K562 (cell line): Measurements from ENCODE around the gene TTC9C. TPM values are rescaled to one million over a fixed set of nuclear protein-coding genes. Genes with fewer than 3 reads are reported as not detected.

Experiments used
- BCLAF1 ChIP-seq, 2 experiments: fragments of 450-650 bp in 1 of 2; IDR thresholded peaks; 2 replicates each; pipeline ENCODE4 v1.6.1; 2011 to 2017; ENCODE audit warnings: low read depth in 2 of 2, antibody characterized with exemption in 1 of 2, borderline replicate concordance in 1 of 2, low read length in 1 of 2, mild to moderate bottlenecking in 1 of 2, mixed read lengths in 1 of 2; ENCODE audit not compliant: control insufficient read depth in 1 of 2
- CHCHD3 ChIP-seq: fragments of 250-450 bp; sonication (Bioruptor Pico); IDR thresholded peaks from 2 replicates; pipeline ENCODE4 v2.1.2; 2022; ENCODE audit warnings: mild to moderate bottlenecking
- CREB3 ChIP-seq: fragments of 450-650 bp; conservative IDR thresholded peaks from 2 replicates; pipeline ENCODE4 v1.6.1; 2016; ENCODE audit warnings: missing genetic modification characterization, low read depth, mild to moderate bottlenecking, missing compliant biosample characterization, moderate library complexity
- ESRRA ChIP-seq: fragments of 450-650 bp; IDR thresholded peaks from 2 replicates; pipeline ENCODE4 v1.6.1; 2014; ENCODE audit warnings: low read depth, mild to moderate bottlenecking, moderate library complexity, borderline replicate concordance
- ETV6 ChIP-seq, 3 experiments: fragments of 150-350 bp in 1 of 3; sonication (generic) in 1 of 3; formaldehyde crosslinking in 1 of 3; IDR thresholded peaks; 2 replicates each; pipeline versions ENCODE4 v1.6.1 to v1.8.0; 2014 to 2022; ENCODE audit warnings: borderline replicate concordance in 2 of 3, low read depth in 2 of 3, antibody characterized with exemption in 1 of 3, low read length in 1 of 3, mild to moderate bottlenecking in 1 of 3, missing genetic modification reagents in 1 of 3
- KDM2B ChIP-seq: fragments of 250-450 bp; sonication (Bioruptor Pico); IDR thresholded peaks from 2 replicates; pipeline ENCODE4 v1.8.0; 2021; ENCODE audit warnings: mild to moderate bottlenecking, moderate library complexity
- LARP7 ChIP-seq: fragments of 450-650 bp; IDR thresholded peaks from 2 replicates; pipeline ENCODE4 v1.6.1; 2016
- MYNN ChIP-seq, 2 experiments: sonication (generic); formaldehyde crosslinking in 1 of 2; IDR thresholded peaks; 2 replicates each; pipeline versions ENCODE4 v1.5.0 to v1.6.1; 2016 to 2020; ENCODE audit warnings: antibody characterized with exemption in 1 of 2, missing genetic modification reagents in 1 of 2
- NCOR1 ChIP-seq: fragments of 450-650 bp; IDR thresholded peaks from 2 replicates; pipeline ENCODE4 v1.6.1; 2016; ENCODE audit warnings: mild to moderate bottlenecking, moderate library complexity
- NRF1 ChIP-seq, 2 experiments: fragments of 450-650 bp; IDR thresholded peaks in 1 of 2; conservative IDR thresholded peaks in 1 of 2; 2 replicates each; pipeline ENCODE4 v1.6.1; 2014; ENCODE audit warnings: mild to moderate bottlenecking in 2 of 2
- PHB ChIP-seq: fragments of 250-450 bp; sonication (Bioruptor Pico); IDR thresholded peaks from 2 replicates; pipeline ENCODE4 v1.5.0; 2021
- PRMT5 ChIP-seq: sonication (generic); formaldehyde crosslinking; IDR thresholded peaks from 2 replicates; pipeline ENCODE4 v1.5.0; 2020; ENCODE audit warnings: missing genetic modification reagents
- SIX5 ChIP-seq, 2 experiments: IDR thresholded peaks; 2 replicates each; pipeline ENCODE4 v1.6.1; 2011; ENCODE audit warnings: low read length in 2 of 2, borderline replicate concordance in 1 of 2, low read depth in 1 of 2, mild to moderate bottlenecking in 1 of 2, moderate library complexity in 1 of 2; ENCODE audit not compliant: insufficient read depth in 1 of 2
- THRA ChIP-seq: fragments of 450-650 bp; IDR thresholded peaks from 2 replicates; pipeline ENCODE4 v1.6.1; 2017; ENCODE audit warnings: mild to moderate bottlenecking, moderate library complexity
- ZHX1 ChIP-seq: fragments of 150-350 bp; conservative IDR thresholded peaks from 2 replicates; pipeline ENCODE4 v1.6.1; 2014; ENCODE audit warnings: low read length
- ZNF589 ChIP-seq: fragments of 200-800 bp; sonication (Bioruptor generic); IDR thresholded peaks from 2 replicates; pipeline ENCODE4 v1.6.1; 2016; ENCODE audit warnings: low read depth, missing genetic modification characterization, missing compliant biosample characterization
- ZNF766 ChIP-seq: fragments of 200-800 bp; sonication (Bioruptor generic); conservative IDR thresholded peaks from 2 replicates; pipeline ENCODE4 v1.6.1; 2016; ENCODE audit warnings: missing genetic modification characterization, missing compliant biosample characterization
- polyA plus RNA-seq, 8 experiments: library from polyadenylated mRNA; depleted of rRNA in 4 of 8; stranded (reverse) in 5 of 8; unstranded in 3 of 8; fragments of >200 nt; fragmentation: Nextera tagmentation in 2 of 8; fragmentation: Illumina TruSeq in 1 of 8; extraction: Ambion mirVana in 2 of 8; extraction: Trizol in 1 of 8; gene quantifications; 2 replicates each; pipeline versions ENCODE4 v1.2.1 to v1.2.3, GENCODE V29; 2011 to 2014; ENCODE audit warnings: inconsistent platforms in 1 of 8, missing spikeins in 1 of 8
- total RNA-seq, 7 experiments: library from RNA; depleted of rRNA in 6 of 7; stranded (reverse); fragments of >200 nt in 6 of 7; fragmentation: Illumina TruSeq in 2 of 7; extraction: Trizol in 2 of 7; gene quantifications; 2 replicates each; pipeline versions ENCODE4 v1.2.1 to v1.2.3, GENCODE V29; 2011 to 2021; ENCODE audit warnings: low replicate concordance in 1 of 7

The TTC9C gene
- total and polyA plus RNA-seq, 9 of the 15 experiments (the other 6 are each of a cell fraction or from before 2014, with no cell fraction given): 32.8 to 59.0 (median 37.1) TPM

GRCh38 chr11:62771144-62772021 is 43.1 kb downstream of the TTC9C start, which contains the start of gene TAF6L (continued):
- TF ChIP-seq ZNF589 (CRISPR knock-in tag) (no peak), ESRRA (0 out of 2 replicates have a peak, but pooled peaks have one; percentile 60), ZNF766 (CRISPR knock-in tag) (peak; percentile 85; the same call in 1 of the 2 replicates), NCOR1 (peak; percentile 52), THRA (no peak), LARP7 (no peak), CREB3 (tag) (0 out of 2 replicates have a peak, but pooled peaks have one; percentile 7), CHCHD3 (CRISPR knock-in tag) (no peak), PHB (CRISPR knock-in tag) (peak; percentile 14; the same call in 1 of the 2 replicates), NRF1 (conservative IDR thresholded peaks at IDR 0.05 in 1 of 2, IDR thresholded peaks at IDR 0.05 in 1 of 2) (peak; percentile 85 to 87), ZHX1 (no peak), BCLAF1 (IDR thresholded peaks at IDR 0.05; ENCODE audit: borderline replicate concordance in 1 of 2, control insufficient read depth in 1 of 2, low read depth in 2 of 2, low read length in 1 of 2) (no peak), SIX5 (IDR thresholded peaks at IDR 0.05; ENCODE audit: borderline replicate concordance in 1 of 2, insufficient read depth in 1 of 2, low read depth in 1 of 2, low read length in 2 of 2) (0 out of 4 replicates have a peak, but pooled peaks of 1 of the 2 experiments have one; percentile 18), MYNN (IDR thresholded peaks at IDR 0.05) (no peak), MYNN (CRISPR knock-in tag; IDR thresholded peaks at IDR 0.05) (no peak), KDM2B (CRISPR knock-in tag) (no peak), ETV6 (IDR thresholded peaks at IDR 0.05; ENCODE audit: borderline replicate concordance in 1 of 2, low read depth in 2 of 2, low read length in 1 of 2) (no peak), ETV6 (CRISPR knock-in tag; IDR thresholded peaks at IDR 0.05; ENCODE audit: borderline replicate concordance) (no peak), PRMT5 (CRISPR knock-in tag) (no peak)
